ENCODE results near the gene LMNTD1.

GRCh38 chr12:25518512-25518911, 34.6 kb downstream of the LMNTD1 start:
- TF ChIP-seq YY1 (IDR thresholded peaks at IDR 0.05): no peak
- TF ChIP-seq EGR1 (IDR thresholded peaks at IDR 0.05; ENCODE audit: low read depth in 2 of 2): no peak
- TF ChIP-seq CTCF (IDR thresholded peaks at IDR 0.05; ENCODE audit: low read depth, low read length, missing input control): no peak
- TF ChIP-seq JUND (IDR thresholded peaks at IDR 0.05): no peak
- TF ChIP-seq RAD21 (IDR thresholded peaks at IDR 0.05): no peak
- no peak for TF ChIP-seq TAF1 (conservative IDR thresholded peaks at IDR 0.05)
- TF ChIP-seq, protein P1, sequence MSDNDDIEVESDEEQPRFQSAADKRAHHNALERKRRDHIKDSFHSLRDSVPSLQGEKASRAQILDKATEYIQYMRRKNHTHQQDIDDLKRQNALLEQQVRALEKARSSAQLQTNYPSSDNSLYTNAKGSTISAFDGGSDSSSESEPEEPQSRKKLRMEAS (IDR thresholded peaks at IDR 0.05): no peak
- TF ChIP-seq GABPA (IDR thresholded peaks at IDR 0.05 in 1 of 2, conservative IDR thresholded peaks at IDR 0.05 in 1 of 2): no peak
- no peak for TF ChIP-seq ZBTB33 (IDR thresholded peaks at IDR 0.05)
- TF ChIP-seq, protein P2, sequence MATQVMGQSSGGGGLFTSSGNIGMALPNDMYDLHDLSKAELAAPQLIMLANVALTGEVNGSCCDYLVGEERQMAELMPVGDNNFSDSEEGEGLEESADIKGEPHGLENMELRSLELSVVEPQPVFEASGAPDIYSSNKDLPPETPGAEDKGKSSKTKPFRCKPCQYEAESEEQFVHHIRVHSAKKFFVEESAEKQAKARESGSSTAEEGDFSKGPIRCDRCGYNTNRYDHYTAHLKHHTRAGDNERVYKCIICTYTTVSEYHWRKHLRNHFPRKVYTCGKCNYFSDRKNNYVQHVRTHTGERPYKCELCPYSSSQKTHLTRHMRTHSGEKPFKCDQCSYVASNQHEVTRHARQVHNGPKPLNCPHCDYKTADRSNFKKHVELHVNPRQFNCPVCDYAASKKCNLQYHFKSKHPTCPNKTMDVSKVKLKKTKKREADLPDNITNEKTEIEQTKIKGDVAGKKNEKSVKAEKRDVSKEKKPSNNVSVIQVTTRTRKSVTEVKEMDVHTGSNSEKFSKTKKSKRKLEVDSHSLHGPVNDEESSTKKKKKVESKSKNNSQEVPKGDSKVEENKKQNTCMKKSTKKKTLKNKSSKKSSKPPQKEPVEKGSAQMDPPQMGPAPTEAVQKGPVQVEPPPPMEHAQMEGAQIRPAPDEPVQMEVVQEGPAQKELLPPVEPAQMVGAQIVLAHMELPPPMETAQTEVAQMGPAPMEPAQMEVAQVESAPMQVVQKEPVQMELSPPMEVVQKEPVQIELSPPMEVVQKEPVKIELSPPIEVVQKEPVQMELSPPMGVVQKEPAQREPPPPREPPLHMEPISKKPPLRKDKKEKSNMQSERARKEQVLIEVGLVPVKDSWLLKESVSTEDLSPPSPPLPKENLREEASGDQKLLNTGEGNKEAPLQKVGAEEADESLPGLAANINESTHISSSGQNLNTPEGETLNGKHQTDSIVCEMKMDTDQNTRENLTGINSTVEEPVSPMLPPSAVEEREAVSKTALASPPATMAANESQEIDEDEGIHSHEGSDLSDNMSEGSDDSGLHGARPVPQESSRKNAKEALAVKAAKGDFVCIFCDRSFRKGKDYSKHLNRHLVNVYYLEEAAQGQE (IDR thresholded peaks at IDR 0.05): no peak

Data from liver (tissue), 3 donors.